Psoas muscle (tissue), 8 donors: Measurements from ENCODE around the gene PASK. TPM values are rescaled to one million over a fixed set of nuclear protein-coding genes. Genes with fewer than 3 reads are reported as not detected.

ENCODE experiments used
- ATAC-seq, 4 donors: fragments of 200-7000 bp; cut with Tn5 transposase; one replicate each; pipeline ENCODE4 v1.9.1; 2020; ENCODE audit warnings: moderate library complexity in 3 of 4, mild to moderate bottlenecking in 2 of 4
- DNase-seq, 2 donors: peaks; one replicate each; pipeline ENCODE4 v3.0.0-alpha.2; 2020
- H3K27ac ChIP-seq: fragments of 200-600 bp; one replicate; pipeline ENCODE4 v1.8.0; 2022
- H3K27me3 ChIP-seq, 3 donors: fragments of 200-600 bp in 1 of 3; one replicate each; pipeline versions ENCODE4 v1.6.1 to v1.8.0; 2013 to 2022; ENCODE audit warnings: low read length in 2 of 3, mild to moderate bottlenecking in 2 of 3, moderate library complexity in 1 of 3; ENCODE audit not compliant: insufficient read depth in 3 of 3
- H3K36me3 ChIP-seq, 2 donors: fragments of 200-600 bp in 1 of 2; one replicate each; pipeline versions ENCODE4 v1.6.1 to v1.8.0; 2013 to 2022; ENCODE audit warnings: low read depth in 1 of 2, mild to moderate bottlenecking in 1 of 2, moderate library complexity in 1 of 2; ENCODE audit not compliant: insufficient read depth in 1 of 2
- H3K4me1 ChIP-seq: fragments of 200-600 bp; one replicate; pipeline ENCODE4 v1.8.0; 2022
- H3K4me3 ChIP-seq: fragments of 200-600 bp; one replicate; pipeline ENCODE4 v1.8.0; 2022; ENCODE audit warnings: mild to moderate bottlenecking
- H3K9me3 ChIP-seq: fragments of 200-600 bp; one replicate; pipeline ENCODE4 v1.8.0; 2022
- WGBS, 3 donors: extraction: QIAGEN DNeasy Blood & Tissue Kit; methylation state at CpG; one replicate each; pipeline versions ENCODE4 v1.1.6 to v1.1.7; 2013; 5-methylcytosine and 5-hydroxymethylcytosine counted together
- intact Hi-C, 2 donors: fragments of 100-400 bp; cut with DNase I; formaldehyde crosslinking; loops; one replicate each; pipeline versions ENCODE4 v1.11.0 to v1.14.2; 2022
- polyA plus RNA-seq, 3 donors: library from polyadenylated mRNA; stranded (reverse); fragments of 200-250 nt; gene quantifications; one replicate each; pipeline ENCODE4 v1.2.3, GENCODE V29; 2013
- total RNA-seq, 4 donors: library from RNA; stranded (reverse); fragmentation: NEBNext Ultra II Directional in 2 of 4; extraction: Animal tissue kit (Norgen Biotek cat#: 25700) in 2 of 4; gene quantifications; one replicate each; pipeline versions ENCODE4 v1.2.1 to v1.2.4, GENCODE V29; 2021 to 2023
- TF ChIP-seq, protein P1 (sequence below): fragments of 200-600 bp; IDR thresholded peaks from one replicate; pipeline ENCODE4 v1.8.0; 2022; ENCODE audit warnings: antibody characterized with exemption
- donor health status: healthy with polysubstance abuse.
- donor health status: DM: no; HTN: no; CAD: no; lungs with moderate emphysema.
- donor health status: Bipolar disorder and iron deficiency.
- donor health status: healthy.
- donor health status: DM: yes; HTN: yes; CAD: no.
- donor health status: DM: no; HTN: no; CAD: no.
- donor health status: DM: no; HTN: no; CAD: no.
- donor health status: DM: yes; HTN: yes; CAD: no.

PASK gene
- total and polyA plus RNA-seq, 7 donors: 0.41 to 1.9 (median 0.95) TPM

DNA sequence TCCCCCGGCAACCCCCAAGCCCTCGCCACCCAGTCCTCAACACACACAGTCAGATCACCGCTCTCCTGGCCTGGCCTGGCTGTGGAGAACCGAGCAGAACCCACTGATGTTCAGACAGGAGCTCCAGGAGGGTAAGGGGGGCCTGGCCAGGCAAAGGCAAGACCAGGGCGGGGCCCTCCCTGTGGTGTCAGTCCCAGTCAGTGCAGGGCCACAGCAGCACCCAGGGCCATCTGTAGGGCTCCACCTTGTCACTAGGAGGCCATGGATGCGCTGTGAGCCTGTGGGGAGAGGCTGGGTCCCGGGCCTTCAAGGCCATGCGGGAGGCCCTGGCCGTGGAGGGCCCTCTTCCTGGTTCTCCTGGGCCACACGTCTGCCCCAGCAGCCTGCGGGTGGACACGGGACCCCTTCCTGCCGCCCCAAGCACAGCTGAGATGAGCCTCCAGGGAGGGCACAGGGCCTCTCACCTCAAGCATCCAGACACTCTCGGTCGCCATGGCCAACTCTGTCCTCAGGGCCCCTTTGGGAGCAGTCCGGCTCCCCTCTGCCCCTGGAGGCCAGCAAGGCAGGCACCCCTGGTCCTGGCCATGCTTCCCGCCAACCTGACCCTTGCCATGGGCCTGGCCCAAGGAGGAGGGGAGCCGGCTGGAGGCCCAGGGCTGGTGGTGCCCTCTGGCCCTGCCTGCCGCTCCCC is 41.2 kb upstream of the PASK start:
- peak in 1 of 2 donors; percentile 1 for DNase-seq

GRCh38 chr2:241189856-241190201 is 40.6 kb upstream of the PASK start:
- H3K9me3 ChIP-seq: no peaks in the 10 kb centered on the region
- TF ChIP-seq, protein P1, sequence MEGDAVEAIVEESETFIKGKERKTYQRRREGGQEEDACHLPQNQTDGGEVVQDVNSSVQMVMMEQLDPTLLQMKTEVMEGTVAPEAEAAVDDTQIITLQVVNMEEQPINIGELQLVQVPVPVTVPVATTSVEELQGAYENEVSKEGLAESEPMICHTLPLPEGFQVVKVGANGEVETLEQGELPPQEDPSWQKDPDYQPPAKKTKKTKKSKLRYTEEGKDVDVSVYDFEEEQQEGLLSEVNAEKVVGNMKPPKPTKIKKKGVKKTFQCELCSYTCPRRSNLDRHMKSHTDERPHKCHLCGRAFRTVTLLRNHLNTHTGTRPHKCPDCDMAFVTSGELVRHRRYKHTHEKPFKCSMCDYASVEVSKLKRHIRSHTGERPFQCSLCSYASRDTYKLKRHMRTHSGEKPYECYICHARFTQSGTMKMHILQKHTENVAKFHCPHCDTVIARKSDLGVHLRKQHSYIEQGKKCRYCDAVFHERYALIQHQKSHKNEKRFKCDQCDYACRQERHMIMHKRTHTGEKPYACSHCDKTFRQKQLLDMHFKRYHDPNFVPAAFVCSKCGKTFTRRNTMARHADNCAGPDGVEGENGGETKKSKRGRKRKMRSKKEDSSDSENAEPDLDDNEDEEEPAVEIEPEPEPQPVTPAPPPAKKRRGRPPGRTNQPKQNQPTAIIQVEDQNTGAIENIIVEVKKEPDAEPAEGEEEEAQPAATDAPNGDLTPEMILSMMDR: no peak
- no peaks in the 10 kb centered on the region for H3K27me3 ChIP-seq
- intact Hi-C loops: no loop called here
- no peak overlapping the region for H3K27ac ChIP-seq
- WGBS, 3 donors: 75 to 77% (median 76%) methylated on average over 15 of the region's 15 CpGs
- no peak overlapping the region for H3K4me3 ChIP-seq
- ATAC-seq (no peak), DNase-seq (no peak)
- H3K36me3 ChIP-seq: no peaks in the 10 kb centered on the region
- H3K4me1 ChIP-seq: no peaks in the 10 kb centered on the region

More for the DNA sequence above, 41.2 kb upstream of the PASK start:
- ATAC-seq: peak in 1 of 4 donors; percentile 23
- Histone ChIP-seq H3K9me3 (no peaks in the 10 kb centered on the region), H3K27ac (no peak overlapping the region), H3K4me3 (no peak overlapping the region), H3K4me1 (no peaks in the 10 kb centered on the region), H3K27me3 (no peaks in the 10 kb centered on the region), H3K36me3 (no peaks in the 10 kb centered on the region)
- 82 to 95% (median 84%) methylated on average over 14 to 19 of the region's 19 CpGs for WGBS, 3 donors
- TF ChIP-seq, protein P1: no peak
- intact Hi-C loops: no loop called here

GRCh38 chr2:241189093-241189855 is 40.0 kb upstream of the PASK start:
- no peak for DNase-seq
- H3K27me3 ChIP-seq: no peaks in the 10 kb centered on the region
- ATAC-seq: no peak
- no peaks in the 10 kb centered on the region for H3K36me3 ChIP-seq
- no peaks in the 10 kb centered on the region for H3K4me1 ChIP-seq
- intact Hi-C loops: no loop called here
- no peaks in the 10 kb centered on the region for H3K9me3 ChIP-seq
- TF ChIP-seq, protein P1: no peak
- no peak overlapping the region for H3K4me3 ChIP-seq
- H3K27ac ChIP-seq: no peak overlapping the region
- 88 to 90% (median 88%) methylated on average over 30 to 32 of the region's 32 CpGs for WGBS, 3 donors

DNA sequence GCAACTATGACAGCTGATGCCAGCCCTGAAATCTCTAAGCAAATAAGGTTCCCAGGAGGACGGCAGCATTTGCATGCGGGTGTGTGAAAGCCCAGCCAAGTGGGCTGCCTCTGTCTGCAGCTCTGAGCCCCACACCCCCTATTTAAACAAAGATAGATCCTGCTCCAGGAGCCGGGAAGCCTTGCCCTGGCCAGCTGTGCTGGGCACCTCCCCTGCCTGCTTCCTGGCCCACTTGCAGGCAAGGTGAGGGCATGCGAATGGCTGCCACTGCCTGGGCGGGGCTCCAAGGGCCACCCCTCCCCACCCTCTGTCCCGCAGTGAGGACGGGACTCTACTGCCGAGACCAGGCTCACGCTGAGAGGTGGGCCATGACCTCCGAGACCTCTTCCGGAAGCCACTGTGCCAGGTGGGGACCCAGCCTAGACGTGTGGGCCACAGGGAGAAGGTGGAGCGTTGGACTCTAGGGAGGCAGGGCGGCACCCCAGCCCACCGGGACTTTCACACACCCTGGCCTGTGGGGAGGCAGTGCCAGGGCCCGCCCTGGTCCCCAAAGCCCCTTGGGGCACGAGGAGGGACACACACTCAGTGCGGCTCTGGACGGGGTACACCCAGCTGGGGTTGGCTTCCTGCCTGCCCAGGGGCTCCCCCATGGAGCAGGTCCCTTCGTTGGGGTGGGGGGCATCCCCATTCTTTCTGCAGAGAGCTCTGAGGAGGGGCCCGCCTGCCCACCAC is 39.3 kb upstream of the PASK start, which contains the start of gene ANO7:
Gene ANO7 (plus strand): TSS at position 317 of the 732 bp plus-strand sequence. CDS start 1,387 bp downstream, outside the sequence.
- ATAC-seq (no peak), DNase-seq (no peak)
- TF ChIP-seq, protein P1: no peak
- 56 to 58% (median 58%) methylated on average over 19 to 21 of the region's 21 CpGs for WGBS, 3 donors
- Histone ChIP-seq H3K36me3 (peaks cover 0 to 4% of the 10 kb centered on the region in 2 donors), H3K9me3 (no peaks in the 10 kb centered on the region), H3K4me1 (no peaks in the 10 kb centered on the region), H3K27me3 (no peaks in the 10 kb centered on the region), H3K4me3 (no peak within 1 kb of the TSS), H3K27ac (no peak within 1 kb of the TSS)
- intact Hi-C loops: no loop called here
